Measurements from ENCODE around the gene EPHB1.

Gene EPHB1

DNA sequence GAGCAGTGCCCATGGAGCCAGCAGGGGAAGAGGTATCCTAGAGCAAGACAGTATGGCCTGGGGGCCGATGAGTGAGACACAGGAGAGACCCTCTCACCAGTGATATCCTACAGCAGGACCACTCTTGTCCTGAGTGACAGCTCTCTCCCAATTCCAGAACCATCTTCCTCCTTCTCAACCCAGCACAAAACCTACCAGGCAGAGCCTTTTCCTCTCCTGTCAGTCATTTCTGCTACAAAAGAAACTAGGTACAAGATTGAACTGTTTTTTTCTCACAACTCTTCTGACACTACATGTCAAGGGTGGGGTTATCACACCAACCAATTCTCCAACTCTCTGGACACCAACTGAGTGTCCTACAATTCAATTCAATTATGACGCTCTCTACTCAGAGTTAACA is 506.6 kb downstream of the EPHB1 start:
- no peak overlapping the region for H3K4me3 ChIP-seq (ENCODE audit: low read depth in 1 of 2, low read length in 1 of 2)
- H3K27me3 ChIP-seq: no peaks in the 10 kb centered on the region
- no peak overlapping the region for H3K27ac ChIP-seq
- no peaks in the 10 kb centered on the region for H3K36me3 ChIP-seq
- TF ChIP-seq, protein P1, sequence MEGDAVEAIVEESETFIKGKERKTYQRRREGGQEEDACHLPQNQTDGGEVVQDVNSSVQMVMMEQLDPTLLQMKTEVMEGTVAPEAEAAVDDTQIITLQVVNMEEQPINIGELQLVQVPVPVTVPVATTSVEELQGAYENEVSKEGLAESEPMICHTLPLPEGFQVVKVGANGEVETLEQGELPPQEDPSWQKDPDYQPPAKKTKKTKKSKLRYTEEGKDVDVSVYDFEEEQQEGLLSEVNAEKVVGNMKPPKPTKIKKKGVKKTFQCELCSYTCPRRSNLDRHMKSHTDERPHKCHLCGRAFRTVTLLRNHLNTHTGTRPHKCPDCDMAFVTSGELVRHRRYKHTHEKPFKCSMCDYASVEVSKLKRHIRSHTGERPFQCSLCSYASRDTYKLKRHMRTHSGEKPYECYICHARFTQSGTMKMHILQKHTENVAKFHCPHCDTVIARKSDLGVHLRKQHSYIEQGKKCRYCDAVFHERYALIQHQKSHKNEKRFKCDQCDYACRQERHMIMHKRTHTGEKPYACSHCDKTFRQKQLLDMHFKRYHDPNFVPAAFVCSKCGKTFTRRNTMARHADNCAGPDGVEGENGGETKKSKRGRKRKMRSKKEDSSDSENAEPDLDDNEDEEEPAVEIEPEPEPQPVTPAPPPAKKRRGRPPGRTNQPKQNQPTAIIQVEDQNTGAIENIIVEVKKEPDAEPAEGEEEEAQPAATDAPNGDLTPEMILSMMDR (IDR thresholded peaks at IDR 0.05): no peak
- no peaks in the 10 kb centered on the region for H3K4me1 ChIP-seq (ENCODE audit: control insufficient read depth in 1 of 2, insufficient read depth in 1 of 2, low read depth in 1 of 2, low read length in 1 of 2)
- H3K9me3 ChIP-seq: no peaks in the 10 kb centered on the region

DNA sequence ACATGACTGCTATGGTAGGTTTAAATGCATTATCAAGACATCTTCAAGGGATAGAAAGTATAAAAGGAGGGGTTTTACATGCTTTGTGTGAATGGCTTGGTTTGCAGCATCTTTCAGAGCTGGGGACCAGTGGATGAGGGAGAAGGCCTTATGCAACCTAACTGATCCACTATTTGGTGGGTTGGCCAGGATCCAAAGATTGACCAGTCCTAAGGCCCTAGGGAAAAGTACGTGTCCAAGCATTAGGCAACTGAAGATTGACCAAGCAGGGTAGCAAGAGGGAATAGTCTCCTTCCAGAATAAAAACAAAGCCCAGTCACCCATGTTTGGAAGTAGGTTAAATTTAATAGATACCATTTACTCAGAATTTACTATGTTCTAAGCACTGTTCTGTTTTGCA is 509.3 kb downstream of the EPHB1 start:
- TF ChIP-seq, protein P1 (IDR thresholded peaks at IDR 0.05): no peak
- Histone ChIP-seq H3K4me1 (ENCODE audit: control insufficient read depth in 1 of 2, insufficient read depth in 1 of 2, low read depth in 1 of 2, low read length in 1 of 2) (no peaks in the 10 kb centered on the region), H3K4me3 (ENCODE audit: low read depth in 1 of 2, low read length in 1 of 2) (no peak overlapping the region)

More for the DNA sequence above, 509.3 kb downstream of the EPHB1 start:
- Histone ChIP-seq H3K27ac (no peak overlapping the region), H3K36me3 (no peaks in the 10 kb centered on the region), H3K27me3 (no peaks in the 10 kb centered on the region), H3K9me3 (no peaks in the 10 kb centered on the region)

All from neutrophil (primary cell).